Neutrophil (primary cell): ENCODE data around the gene PRKCE.

Experiments used
- H3K27ac ChIP-seq: fragments of 200-600 bp; sonication (generic); 2 replicates; pipeline ENCODE4 v1.5.1; 2016; ENCODE audit warnings: mild to moderate bottlenecking, moderate library complexity
- H3K27me3 ChIP-seq: fragments of 200-600 bp; sonication (generic); 2 replicates; pipeline ENCODE4 v1.6.0; 2016; ENCODE audit warnings: mild to moderate bottlenecking
- H3K36me3 ChIP-seq: fragments of 200-600 bp; sonication (generic); 2 replicates; pipeline ENCODE4 v1.5.1; 2017
- H3K4me1 ChIP-seq, 2 experiments: fragments of 200-600 bp in 1 of 2; sonication (generic) in 1 of 2; 1 replicate in 1 of 2; 2 replicates in 1 of 2; pipeline versions ENCODE4 v1.5.1 to v1.6.1; 2013 to 2016; ENCODE audit warnings: low read depth in 1 of 2, low read length in 1 of 2, mild to moderate bottlenecking in 1 of 2, moderate library complexity in 1 of 2; ENCODE audit not compliant: control insufficient read depth in 1 of 2, insufficient read depth in 1 of 2
- H3K4me3 ChIP-seq, 2 experiments: fragments of 200-600 bp in 1 of 2; sonication (generic) in 1 of 2; 1 replicate in 1 of 2; 2 replicates in 1 of 2; pipeline ENCODE4 v1.5.1; 2013 to 2016; ENCODE audit warnings: low read depth in 1 of 2, low read length in 1 of 2, mild to moderate bottlenecking in 1 of 2, moderate library complexity in 1 of 2
- H3K9me3 ChIP-seq: fragments of 200-600 bp; sonication (generic); 2 replicates; pipeline ENCODE4 v1.5.1; 2016
- CTCF ChIP-seq: fragments of 200-600 bp; sonication (generic); IDR thresholded peaks from 2 replicates; pipeline ENCODE4 v1.5.1; 2016; ENCODE audit warnings: antibody characterized with exemption

The PRKCE gene

GRCh38 chr2:45780541-45781463 is 129.3 kb downstream of the PRKCE start:
- peaks cover 2 to 4% of the 10 kb centered on the region in 2 experiments for H3K4me1 ChIP-seq
- H3K27ac ChIP-seq = no peak overlapping the region
- no peak for TF ChIP-seq CTCF
- H3K4me3 ChIP-seq = no peak overlapping the region
- H3K9me3 ChIP-seq = no peaks in the 10 kb centered on the region
- no peaks in the 10 kb centered on the region for H3K27me3 ChIP-seq
- no peaks in the 10 kb centered on the region for H3K36me3 ChIP-seq

DNA sequence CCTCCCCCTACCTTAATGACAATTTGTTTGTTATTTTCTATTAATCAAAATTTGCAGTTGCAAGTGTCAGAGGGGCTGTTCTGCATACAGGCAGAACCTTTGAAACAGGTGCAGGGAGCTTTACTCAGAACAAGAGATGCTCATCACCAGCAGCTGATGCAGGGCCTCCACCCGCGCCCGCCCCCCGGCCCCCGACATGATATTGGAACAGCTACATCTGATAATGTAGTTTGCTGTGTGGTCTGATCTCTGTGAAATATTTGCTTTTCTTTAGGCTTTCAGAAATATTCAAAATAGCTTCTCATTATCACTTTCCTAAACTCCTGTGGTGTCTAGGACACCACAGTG is 130.0 kb downstream of the PRKCE start:
- no peaks in the 10 kb centered on the region for H3K27me3 ChIP-seq
- no peaks in the 10 kb centered on the region for H3K9me3 ChIP-seq
- peaks cover 2 to 4% of the 10 kb centered on the region in 2 experiments for H3K4me1 ChIP-seq
- H3K36me3 ChIP-seq = no peaks in the 10 kb centered on the region
- no peak for TF ChIP-seq CTCF
- H3K4me3 ChIP-seq = no peak overlapping the region
- H3K27ac ChIP-seq = no peak overlapping the region

DNA sequence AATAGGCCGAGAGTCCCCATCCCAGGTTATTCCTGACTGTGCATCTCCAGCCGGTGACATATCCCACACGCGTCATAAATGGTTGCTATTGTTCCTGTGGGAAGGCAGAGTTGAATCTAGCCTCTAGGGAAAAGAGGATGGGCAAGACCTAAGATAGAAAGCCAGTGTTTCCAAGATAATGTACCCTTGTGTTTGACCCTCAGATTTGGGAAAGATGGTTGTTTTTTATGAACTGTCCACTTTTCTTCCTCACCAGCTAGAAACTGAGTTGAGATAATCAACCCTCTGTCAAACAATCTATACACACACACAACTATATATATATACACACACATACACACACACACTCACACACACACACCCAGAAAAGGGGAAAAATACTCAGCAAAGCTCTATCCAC is 131.0 kb downstream of the PRKCE start:
- H3K27ac ChIP-seq = no peak overlapping the region
- no peaks in the 10 kb centered on the region for H3K27me3 ChIP-seq
- H3K4me1 ChIP-seq = peaks cover 2 to 4% of the 10 kb centered on the region in 2 experiments
- TF ChIP-seq CTCF = no peak
- no peaks in the 10 kb centered on the region for H3K36me3 ChIP-seq
- H3K4me3 ChIP-seq = no peak overlapping the region
- no peaks in the 10 kb centered on the region for H3K9me3 ChIP-seq

GRCh38 chr2:45782986-45783385 is 131.5 kb downstream of the PRKCE start:
- peaks cover 2 to 4% of the 10 kb centered on the region in 2 experiments for H3K4me1 ChIP-seq

DNA sequence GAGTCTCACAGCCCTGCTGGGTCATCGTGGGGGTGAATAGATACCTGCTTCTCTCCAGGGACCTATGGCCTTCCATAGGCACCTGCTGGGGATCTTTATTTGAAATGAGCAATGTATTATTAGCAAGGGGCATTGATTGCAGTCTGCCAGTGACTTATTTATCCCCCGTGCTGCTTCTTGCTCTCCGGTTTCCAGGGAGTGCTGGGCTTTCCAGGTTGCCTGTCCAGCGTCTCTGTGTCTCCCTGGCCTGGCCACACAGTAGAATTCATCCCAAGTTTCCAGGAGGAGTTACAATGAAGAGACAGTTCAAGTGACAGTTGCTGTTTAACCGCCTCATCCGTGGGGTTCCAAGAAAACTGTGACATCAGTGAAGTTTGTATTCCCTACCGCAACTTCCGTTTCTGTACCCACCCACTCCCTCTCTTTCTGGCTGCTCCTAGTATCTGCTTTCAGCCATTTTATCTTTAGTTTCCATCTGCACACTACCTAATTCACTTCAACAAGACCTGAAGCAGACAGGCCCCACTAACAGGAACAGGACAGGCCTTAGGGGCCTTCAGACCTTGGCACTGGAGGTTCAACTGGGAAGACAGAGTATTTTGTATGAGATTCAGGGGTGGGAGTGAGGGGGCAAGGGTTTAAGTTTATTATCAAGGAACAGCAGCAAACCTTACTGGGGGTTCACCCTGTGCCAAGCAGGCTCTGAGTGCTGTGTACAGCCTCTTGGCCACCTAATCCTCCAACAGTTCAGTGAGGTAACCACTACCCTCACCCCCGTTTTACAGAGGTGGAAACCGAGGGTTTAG is 134.8 kb downstream of the PRKCE start:
- Histone ChIP-seq H3K27me3 (no peaks in the 10 kb centered on the region), H3K36me3 (no peaks in the 10 kb centered on the region), H3K4me1 (no peaks in the 10 kb centered on the region), H3K4me3 (no peak overlapping the region), H3K9me3 (no peaks in the 10 kb centered on the region), H3K27ac (no peak overlapping the region)
- TF ChIP-seq CTCF = no peak

More at GRCh38 chr2:45782986-45783385, 131.5 kb downstream of the PRKCE start:
- no peak overlapping the region for H3K4me3 ChIP-seq
- no peak overlapping the region for H3K27ac ChIP-seq
- no peaks in the 10 kb centered on the region for H3K9me3 ChIP-seq
- no peak for TF ChIP-seq CTCF
- no peaks in the 10 kb centered on the region for H3K27me3 ChIP-seq
- no peaks in the 10 kb centered on the region for H3K36me3 ChIP-seq
